Skeletal muscle satellite cell (primary cell): Measurements from ENCODE around the gene STX17.

Source experiments
- H3K27me3 ChIP-seq: 2 replicates; pipeline ENCODE4 v1.7.0; 2013; ENCODE audit warnings: low read length; ENCODE audit not compliant: control insufficient read depth, insufficient read depth
- H3K36me3 ChIP-seq: 2 replicates; pipeline ENCODE4 v1.7.0; 2013; ENCODE audit warnings: mild to moderate bottlenecking, control low read depth, low read length; ENCODE audit not compliant: insufficient read depth
- H3K4me1 ChIP-seq: 2 replicates; pipeline ENCODE4 v1.7.0; 2013; ENCODE audit warnings: low read length; ENCODE audit not compliant: control insufficient read depth, insufficient read depth
- H3K4me2 ChIP-seq: 2 replicates; pipeline ENCODE4 v1.7.0; 2013; ENCODE audit warnings: mild to moderate bottlenecking, low read length
- H3K4me3 ChIP-seq: 2 replicates; pipeline ENCODE4 v1.7.0; 2013; ENCODE audit warnings: low read length
- H3K9ac ChIP-seq: 2 replicates; pipeline ENCODE4 v1.7.0; 2013; ENCODE audit warnings: mild to moderate bottlenecking, low read depth, low read length, moderate library complexity
- H3K9me3 ChIP-seq: replicated peaks from 2 replicates; pipeline ENCODE4 v1.7.0; 2013; ENCODE audit warnings: mild to moderate bottlenecking, control low read depth, low read length

The STX17 gene

DNA sequence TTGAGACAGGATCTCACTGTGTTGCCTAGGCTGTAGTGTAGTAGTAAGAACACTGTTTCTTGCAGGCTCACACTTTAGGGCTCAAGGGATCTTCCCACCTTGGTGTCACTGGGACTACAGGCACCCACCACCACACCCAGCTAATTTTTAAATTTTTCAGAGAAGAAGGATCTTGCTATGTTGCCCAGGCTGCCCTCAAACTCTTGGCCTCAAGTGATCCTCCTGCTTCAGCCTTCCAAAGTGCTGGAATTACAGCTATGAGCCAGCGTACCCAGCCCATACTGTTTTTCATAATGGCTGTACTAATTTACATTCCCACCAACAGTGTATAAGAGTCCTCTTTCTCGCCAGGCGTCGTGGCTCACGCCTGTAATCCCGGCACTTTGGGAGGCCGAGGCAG, 5.1 kb downstream of the STX17 start:
- Histone ChIP-seq H3K4me1 (peaks cover 6% of the 10 kb centered on the region), H3K4me3 (no peak overlapping the region), H3K36me3 (no peaks in the 10 kb centered on the region), H3K9me3 (no peaks in the 10 kb centered on the region), H3K27me3 (no peaks in the 10 kb centered on the region), H3K9ac (no peak overlapping the region), H3K4me2 (no peak overlapping the region)

DNA sequence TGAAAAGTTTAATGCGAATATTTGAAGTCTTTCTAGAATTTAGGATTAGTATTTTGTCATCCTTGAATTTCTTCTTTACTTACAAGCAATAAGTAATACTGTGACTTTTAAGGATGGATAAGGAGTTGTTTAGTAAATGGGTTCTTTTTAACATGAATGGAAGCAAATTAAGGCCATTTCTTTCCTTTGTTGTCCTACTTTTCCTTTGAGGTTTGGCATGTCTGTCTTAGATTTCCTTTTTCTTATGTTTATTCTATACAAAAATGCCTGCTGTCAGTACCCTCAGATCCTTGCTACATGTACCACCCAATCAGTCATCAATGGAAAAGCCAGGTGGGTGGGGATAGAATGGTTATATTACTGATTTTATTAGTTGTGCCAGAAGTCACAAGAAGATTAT, 10.2 kb downstream of the STX17 start:
- H3K36me3 ChIP-seq, result peaks cover 15% of the 10 kb centered on the region
- H3K4me3 ChIP-seq, result no peak overlapping the region
- H3K9me3 ChIP-seq, result no peaks in the 10 kb centered on the region
- H3K9ac ChIP-seq, result no peak overlapping the region
- H3K27me3 ChIP-seq, result no peaks in the 10 kb centered on the region
- no peaks in the 10 kb centered on the region for H3K4me1 ChIP-seq
- no peak overlapping the region for H3K4me2 ChIP-seq

- H3K4me2 ChIP-seq, result no peak overlapping the region
- H3K9ac ChIP-seq, result no peak overlapping the region
- peaks cover 24% of the 10 kb centered on the region for H3K36me3 ChIP-seq
- no peaks in the 10 kb centered on the region for H3K27me3 ChIP-seq
- no peaks in the 10 kb centered on the region for H3K9me3 ChIP-seq
- H3K4me3 ChIP-seq, result no peak overlapping the region
- no peaks in the 10 kb centered on the region for H3K4me1 ChIP-seq
These were observed 11.7 kb downstream of the STX17 start for GRCh38 chr9:99918134-99918533.

GRCh38 chr9:99919930-99920329, 13.5 kb downstream of the STX17 start:
- Histone ChIP-seq H3K4me2 (no peak overlapping the region), H3K4me3 (no peak overlapping the region), H3K27me3 (no peaks in the 10 kb centered on the region), H3K9me3 (no peaks in the 10 kb centered on the region), H3K4me1 (no peaks in the 10 kb centered on the region), H3K36me3 (peaks cover 32% of the 10 kb centered on the region), H3K9ac (no peak overlapping the region)

GRCh38 chr9:99921875-99922710, 15.6 kb downstream of the STX17 start:
- no peaks in the 10 kb centered on the region for H3K4me1 ChIP-seq
- H3K36me3 ChIP-seq, result peaks cover 32% of the 10 kb centered on the region
- no peaks in the 10 kb centered on the region for H3K27me3 ChIP-seq
- no peak overlapping the region for H3K9ac ChIP-seq
- H3K9me3 ChIP-seq, result no peaks in the 10 kb centered on the region
- H3K4me3 ChIP-seq, result no peak overlapping the region
- no peak overlapping the region for H3K4me2 ChIP-seq

DNA sequence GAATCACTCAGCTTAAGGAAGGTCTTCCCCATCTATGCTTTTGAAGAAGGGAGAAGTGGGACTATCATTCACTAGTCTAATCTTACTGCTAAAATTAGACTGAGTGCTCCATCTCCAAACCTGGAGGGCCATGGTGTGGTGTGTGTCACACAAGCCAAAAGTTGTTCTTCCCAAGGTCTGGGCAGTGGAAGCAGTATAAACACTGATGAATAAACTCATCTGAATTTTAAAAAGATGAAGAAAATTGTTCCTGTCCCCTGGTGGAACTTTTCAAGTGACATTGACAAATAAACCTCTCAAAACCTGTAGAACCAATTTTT, 16.2 kb downstream of the STX17 start:
- H3K9me3 ChIP-seq, result no peaks in the 10 kb centered on the region

GRCh38 chr9:99925541-99925940, 19.1 kb downstream of the STX17 start:
- Histone ChIP-seq H3K9ac (no peak overlapping the region), H3K9me3 (no peaks in the 10 kb centered on the region), H3K4me3 (no peak overlapping the region), H3K36me3 (peaks cover 17% of the 10 kb centered on the region), H3K4me1 (no peaks in the 10 kb centered on the region), H3K4me2 (no peak overlapping the region), H3K27me3 (no peaks in the 10 kb centered on the region)

More for the DNA sequence above, 16.2 kb downstream of the STX17 start:
- H3K27me3 ChIP-seq, result no peaks in the 10 kb centered on the region
- no peaks in the 10 kb centered on the region for H3K4me1 ChIP-seq
- peaks cover 27% of the 10 kb centered on the region for H3K36me3 ChIP-seq
- no peak overlapping the region for H3K4me3 ChIP-seq
- no peak overlapping the region for H3K4me2 ChIP-seq
- no peak overlapping the region for H3K9ac ChIP-seq

DNA sequence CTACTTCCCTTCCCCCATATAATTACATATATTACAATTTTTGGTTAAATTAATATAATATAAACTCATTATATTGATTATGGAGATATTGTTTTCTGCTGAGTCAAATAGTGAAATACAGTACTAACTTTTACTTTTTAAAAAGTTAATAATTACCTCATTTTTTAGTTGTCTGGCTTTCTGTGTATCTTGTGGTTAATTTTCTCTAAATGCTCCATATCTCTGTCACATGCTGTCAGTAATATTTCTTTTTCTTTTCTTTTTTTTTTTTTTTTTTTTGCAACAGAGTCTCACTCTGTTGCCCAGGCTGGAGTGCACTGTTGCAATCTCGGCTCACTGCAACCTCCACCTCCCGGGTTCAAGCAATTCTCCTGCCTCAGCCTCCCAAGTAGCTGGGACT, 23.2 kb downstream of the STX17 start:
- no peaks in the 10 kb centered on the region for H3K27me3 ChIP-seq
- no peaks in the 10 kb centered on the region for H3K36me3 ChIP-seq
- H3K4me3 ChIP-seq, result no peak overlapping the region
- no peak overlapping the region for H3K4me2 ChIP-seq
- H3K9ac ChIP-seq, result no peak overlapping the region
- H3K9me3 ChIP-seq, result no peaks in the 10 kb centered on the region
- H3K4me1 ChIP-seq, result no peaks in the 10 kb centered on the region

DNA sequence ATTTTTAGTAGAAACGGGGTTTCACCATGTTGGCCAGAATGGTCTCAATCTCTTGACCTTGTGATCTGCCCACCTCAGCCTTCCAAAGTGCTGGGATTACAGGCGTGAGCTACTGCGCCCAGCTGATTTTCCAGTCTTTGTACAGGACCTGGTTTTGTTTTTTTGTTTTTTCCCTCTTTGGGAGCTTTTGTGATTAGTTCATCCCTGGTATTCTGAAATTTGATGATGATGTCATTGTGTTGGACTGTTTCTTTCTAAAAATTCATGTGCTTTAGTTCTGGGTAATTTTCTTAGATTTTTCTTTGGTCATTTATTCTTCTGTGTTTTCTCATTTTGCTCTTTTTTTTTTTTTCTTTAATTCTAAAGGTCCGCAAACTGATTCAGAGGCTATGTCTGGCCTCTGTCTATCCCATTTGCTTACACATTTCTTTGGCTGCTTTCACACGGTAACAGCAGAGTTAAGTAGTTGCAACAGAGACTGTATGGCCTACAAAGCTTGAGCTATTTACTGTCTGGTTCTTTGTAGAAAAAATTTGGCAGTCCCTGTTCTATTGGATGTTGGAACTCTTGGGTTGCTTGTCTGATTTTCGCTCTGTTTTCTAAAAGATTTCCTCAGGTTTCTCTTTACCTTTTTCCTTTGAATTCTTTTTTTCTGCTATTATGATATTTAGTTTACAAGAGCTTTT, 24.8 kb downstream of the STX17 start:
- H3K9ac ChIP-seq, result no peak overlapping the region
- H3K27me3 ChIP-seq, result no peaks in the 10 kb centered on the region
- H3K36me3 ChIP-seq, result no peaks in the 10 kb centered on the region
- H3K4me3 ChIP-seq, result no peak overlapping the region
- H3K4me1 ChIP-seq, result no peaks in the 10 kb centered on the region
- no peaks in the 10 kb centered on the region for H3K9me3 ChIP-seq
- no peak overlapping the region for H3K4me2 ChIP-seq

- no peak overlapping the region for H3K9ac ChIP-seq
- no peaks in the 10 kb centered on the region for H3K4me1 ChIP-seq
- H3K36me3 ChIP-seq, result no peaks in the 10 kb centered on the region
- H3K4me3 ChIP-seq, result no peak overlapping the region
- H3K4me2 ChIP-seq, result no peak overlapping the region
- H3K27me3 ChIP-seq, result no peaks in the 10 kb centered on the region
- no peaks in the 10 kb centered on the region for H3K9me3 ChIP-seq
These were observed 30.6 kb downstream of the STX17 start for GRCh38 chr9:99936947-99937587.

GRCh38 chr9:99947395-99947794, 40.9 kb downstream of the STX17 start:
- Histone ChIP-seq H3K4me1 (no peaks in the 10 kb centered on the region), H3K27me3 (no peaks in the 10 kb centered on the region), H3K9me3 (no peaks in the 10 kb centered on the region), H3K4me2 (no peak overlapping the region), H3K9ac (no peak overlapping the region), H3K4me3 (no peak overlapping the region), H3K36me3 (no peaks in the 10 kb centered on the region)
